ENCODE results near the gene KRTAP9-8.

DNA sequence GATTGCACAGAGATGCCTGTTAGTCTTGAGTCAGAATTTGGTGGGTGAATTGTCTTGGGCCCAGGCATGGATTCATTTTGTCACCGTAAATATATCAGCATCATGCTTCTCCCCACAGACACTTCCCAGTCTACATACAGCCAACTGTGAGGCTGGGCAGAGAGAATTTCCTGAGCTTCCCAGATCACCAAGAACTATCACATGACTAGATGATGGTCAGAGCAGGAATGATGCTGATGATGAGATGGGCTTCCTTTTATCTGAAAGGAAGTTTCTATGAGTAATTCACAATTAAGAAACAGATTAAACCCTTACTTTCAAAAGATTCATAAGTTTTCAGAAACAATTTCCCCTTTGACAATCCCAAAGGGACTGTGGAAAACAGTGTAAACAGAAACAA lies 17.1 kb downstream of the KRTAP9-8 start:
- no peak for TF ChIP-seq POLR2AphosphoS5 (IDR thresholded peaks at IDR 0.05; ENCODE audit: borderline replicate concordance, low read depth, low read length)
- TF ChIP-seq EZH2 (IDR thresholded peaks at IDR 0.05) = no peak
- TF ChIP-seq FOXP2 (optimal IDR thresholded peaks at IDR 0.05; ENCODE audit: control extremely low read depth, extremely low read length, insufficient read depth) = no peak
